DMS53 (cell line): ENCODE data around the gene CENPP.
"Not testable (repeated sequence)": the region's sequence is repeated elsewhere in the genome, so short reads cannot be mapped to it uniquely, and the experiment has no call there.

Experiments used
- DNase-seq: peaks from one replicate; lab custom pipeline; 2025; lab: John Stamatoyannopoulos, UW

The CENPP gene

DNA sequence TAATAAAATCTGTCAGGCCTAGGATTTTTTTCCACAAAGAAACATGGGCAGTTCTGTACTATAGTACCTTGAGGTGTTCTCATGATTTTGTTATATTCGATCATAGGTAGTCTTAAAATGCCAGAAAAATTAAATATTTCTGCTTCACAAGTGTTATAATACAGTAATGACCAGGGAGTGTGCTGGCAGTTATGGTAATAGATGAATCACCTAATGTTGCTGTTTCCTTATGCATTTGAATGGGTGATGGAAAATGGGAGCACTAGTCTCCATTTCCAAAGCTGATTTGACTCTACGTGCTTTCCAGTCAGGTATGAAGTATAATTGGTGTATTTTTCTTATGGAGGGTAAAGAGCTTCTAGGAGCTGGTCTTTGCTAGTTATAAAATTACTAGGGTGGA lies 54.9 kb downstream of the CENPP start:
- DNase-seq = no peak

DNA sequence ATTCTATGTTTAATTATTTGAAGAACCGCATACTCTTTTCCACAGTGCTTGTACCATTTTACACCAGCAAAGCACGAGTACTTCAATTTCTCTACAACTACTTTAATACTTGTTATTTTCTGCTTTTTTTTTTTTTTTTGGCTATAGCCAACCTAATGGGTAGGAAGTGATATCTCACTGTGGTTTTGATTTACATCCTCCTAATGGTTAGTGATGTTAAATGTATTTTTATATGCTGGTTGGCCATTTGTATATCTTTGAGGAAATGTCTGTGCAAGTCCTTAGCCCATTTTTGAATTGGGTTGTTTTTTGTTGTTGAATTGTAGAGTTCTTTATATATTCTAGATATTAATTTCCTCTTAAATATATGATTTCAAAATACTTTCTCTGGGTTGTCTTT lies 56.0 kb downstream of the CENPP start:
- no peak for DNase-seq

DNA sequence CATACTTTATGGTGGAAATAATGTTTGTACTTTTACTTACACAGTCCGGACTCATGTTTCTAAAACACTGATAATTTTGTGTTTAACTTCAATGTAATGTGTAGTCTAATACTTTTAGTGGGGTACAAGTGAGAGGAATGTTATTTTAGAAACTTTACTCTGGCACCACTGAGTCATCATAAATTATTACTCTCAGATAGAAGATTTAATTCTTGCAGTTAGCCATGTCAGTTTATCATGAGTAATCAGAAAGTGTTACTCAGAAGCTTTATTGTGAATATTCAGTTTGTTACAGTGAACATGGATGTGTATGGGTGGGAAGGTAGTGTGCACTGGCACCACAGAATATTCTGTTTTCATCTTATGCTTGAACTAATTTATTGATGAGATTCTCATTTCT lies 58.6 kb downstream of the CENPP start:
- DNase-seq = no peak

DNA sequence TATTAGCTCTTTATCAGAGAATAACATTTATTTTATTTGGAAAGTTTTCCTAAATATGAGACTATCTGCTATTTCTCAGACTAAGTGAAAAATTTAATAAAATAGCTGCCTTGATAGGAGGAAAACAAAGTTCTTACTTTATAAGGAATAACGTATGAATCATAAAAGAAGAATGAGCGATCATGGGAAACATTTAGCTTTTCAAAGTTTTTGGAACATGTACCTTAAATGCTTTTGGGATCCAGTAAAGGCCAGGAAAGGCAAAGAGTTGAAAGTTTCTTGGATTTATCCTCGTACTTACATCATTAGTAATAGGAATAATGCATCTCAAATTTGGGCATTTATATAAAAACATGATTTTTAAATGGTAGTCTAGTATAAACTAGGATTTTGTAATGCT lies 59.2 kb downstream of the CENPP start:
- DNase-seq = no peak

DNA sequence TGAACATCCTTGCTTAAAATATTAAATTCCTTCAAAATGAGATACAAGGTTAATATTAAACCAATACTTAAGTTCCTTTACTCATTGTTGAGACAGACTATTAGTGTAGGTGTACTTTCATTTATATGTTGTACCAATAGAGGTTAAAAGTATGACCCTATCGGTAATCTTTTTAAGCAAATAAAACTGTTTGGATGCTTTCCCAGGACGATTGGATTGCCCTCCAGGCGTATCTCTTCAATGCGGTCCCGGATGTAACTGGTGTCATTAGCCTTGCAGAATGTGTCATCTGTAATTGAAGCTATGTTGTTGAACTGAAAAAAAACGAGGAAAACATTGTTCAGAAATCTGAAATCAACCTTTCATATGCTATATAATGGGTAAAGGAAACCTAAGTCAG lies 59.7 kb downstream of the CENPP start:
- DNase-seq = no peak

DNA sequence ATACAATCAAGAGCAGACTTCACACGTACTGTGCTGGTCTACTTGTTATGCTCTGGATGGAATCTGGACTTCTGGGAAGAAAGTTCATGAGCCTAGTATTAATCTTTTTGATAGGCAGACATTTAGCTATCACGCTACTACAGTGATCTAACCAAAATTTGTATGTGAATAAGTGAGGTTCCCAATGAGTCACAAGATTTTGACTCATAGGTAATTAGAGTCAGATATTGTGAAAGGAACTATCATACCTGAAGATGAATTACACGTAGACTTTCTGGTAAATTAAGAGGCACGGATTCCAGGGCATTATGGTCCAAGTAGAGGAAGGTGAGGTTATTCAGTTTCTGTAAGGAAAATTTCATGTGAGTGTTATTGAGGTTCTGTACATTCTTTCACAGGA lies 60.2 kb downstream of the CENPP start:
- DNase-seq = no peak

DNA sequence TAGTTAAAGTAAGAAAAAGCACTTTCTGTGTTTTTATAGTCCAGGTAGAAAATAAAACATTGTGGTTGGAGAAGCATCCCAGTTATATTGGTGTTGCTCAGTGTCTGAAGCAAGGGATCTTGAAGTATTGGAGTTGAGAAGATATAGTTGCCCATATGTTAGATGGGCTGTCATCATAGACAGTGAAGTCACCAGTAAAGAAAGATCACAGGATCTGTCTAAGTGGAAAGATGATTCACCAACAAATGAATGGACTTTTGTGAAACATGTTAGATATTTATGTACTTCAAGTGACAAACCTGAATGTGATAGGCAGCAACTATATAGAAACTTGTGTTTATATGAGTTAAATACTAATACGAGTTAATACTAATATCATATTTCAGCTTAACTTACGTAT lies 66.9 kb downstream of the CENPP start:
- no peak for DNase-seq

DNA sequence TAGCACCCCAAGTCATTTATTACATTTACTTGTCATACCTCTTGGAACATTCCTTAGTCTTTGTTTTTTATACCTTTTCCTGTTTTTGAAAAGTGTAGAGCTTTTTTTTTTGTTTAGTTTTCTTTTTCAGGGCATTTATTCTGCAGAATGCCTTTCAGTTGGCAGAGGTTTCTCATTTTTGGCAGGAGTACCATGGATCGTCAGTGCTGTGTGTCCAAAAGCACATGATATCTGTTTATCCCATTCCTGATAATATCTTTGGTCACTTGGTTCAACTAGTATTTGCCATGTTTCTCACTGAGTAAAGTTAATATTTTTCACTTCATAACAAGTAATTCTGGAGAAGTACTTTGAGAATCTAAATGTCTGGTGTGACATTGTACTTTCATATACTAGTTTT lies 67.9 kb downstream of the CENPP start:
- DNase-seq = no peak

DNA sequence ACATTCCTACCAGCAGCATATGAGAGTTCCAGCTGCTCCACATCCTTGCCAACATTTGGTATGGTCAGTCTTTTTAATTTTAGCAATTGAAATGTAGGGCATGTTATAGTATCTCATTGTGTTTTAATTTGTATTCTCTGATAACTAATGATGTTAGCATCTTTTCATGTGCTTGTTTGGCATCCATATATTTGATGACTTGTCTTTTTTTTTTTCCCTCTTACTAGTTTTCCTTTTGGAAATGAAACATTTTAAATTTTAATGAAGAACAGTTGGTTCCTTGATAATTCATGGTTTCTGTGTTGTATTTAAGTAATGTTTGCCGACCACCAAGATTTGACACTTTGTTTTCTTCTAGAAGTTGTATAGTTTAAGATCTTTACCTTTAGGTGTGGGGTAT lies 69.9 kb downstream of the CENPP start:
- no peak for DNase-seq

DNA sequence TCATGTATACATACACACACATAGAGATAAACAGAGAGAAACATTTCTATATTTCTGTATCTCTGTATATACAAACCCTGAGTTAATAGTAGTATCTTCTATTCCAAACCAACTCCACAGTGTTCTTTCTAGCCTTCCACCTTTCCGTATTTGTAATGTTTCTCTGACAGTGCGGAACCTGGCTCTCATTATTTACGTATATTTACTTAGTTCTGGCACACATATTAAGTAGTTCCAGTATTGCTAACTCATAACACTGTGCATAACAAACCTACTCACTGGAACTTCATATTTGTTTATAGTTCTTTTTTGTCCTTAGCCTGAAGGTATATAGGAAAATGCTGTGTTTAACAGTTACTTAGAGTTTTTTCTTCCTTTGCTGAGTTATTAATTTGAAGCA lies 72.1 kb downstream of the CENPP start:
- DNase-seq = no peak

DNA sequence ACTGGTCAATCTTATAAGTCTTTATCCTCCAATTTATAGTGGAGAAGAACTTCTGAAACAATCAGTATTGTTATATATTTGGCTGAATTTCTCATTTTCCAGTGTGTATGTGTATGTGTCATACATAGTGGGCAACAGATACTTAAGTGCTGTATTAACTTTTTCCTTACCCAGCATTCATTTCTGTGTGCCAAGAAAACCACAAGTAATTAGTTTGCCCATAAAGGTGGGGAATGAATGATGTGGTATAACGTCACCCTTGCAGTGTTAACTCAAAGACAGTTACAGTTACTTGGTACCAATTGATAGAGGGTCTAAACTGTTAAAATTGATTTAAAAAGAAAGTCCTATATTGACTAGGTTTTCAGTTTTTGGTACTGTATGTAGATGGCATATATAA lies 76.6 kb downstream of the CENPP start:
- no peak for DNase-seq

DNA sequence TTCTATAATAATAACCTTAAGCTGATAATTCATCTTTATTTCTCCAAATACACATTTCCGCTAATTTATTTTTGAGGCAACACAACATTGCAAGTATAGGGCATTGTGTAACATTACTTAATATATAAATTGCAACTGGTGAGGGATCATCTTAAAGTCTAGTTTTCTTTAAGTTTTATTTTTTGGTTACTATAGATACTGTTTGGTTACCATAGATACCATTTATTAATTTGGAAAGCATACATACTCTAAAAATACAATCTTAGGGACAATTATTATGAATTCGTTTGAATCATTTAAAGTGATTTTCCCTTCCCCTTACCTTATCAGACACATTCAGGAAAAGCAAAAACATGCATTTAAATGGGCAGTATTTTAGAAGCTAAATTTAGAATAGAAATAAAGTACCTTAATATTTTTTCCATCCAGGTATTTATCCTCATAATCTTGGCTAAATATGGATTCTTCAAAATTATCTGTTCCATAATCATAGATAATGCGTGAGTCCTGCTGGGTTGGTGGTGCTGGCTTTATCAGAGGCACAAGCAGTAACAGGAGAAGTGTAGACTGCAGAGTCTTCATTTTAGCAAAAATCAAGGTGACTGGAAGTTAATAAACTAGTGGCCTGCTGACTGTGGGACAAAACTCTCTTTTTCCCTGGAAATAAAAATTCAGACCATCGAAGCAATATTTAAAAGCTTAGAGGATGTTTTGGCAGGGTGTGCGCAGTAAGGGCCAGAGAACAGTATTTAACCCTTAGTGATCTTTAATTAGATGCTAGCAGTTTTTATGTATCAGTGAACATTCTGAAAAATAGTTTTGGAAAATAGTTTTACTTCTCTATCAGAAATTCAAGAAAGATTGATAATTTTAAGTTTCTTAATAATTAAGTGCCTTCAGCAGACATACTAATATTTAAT lies 77.3 kb downstream of the CENPP start:
- DNase-seq = no peak

DNA sequence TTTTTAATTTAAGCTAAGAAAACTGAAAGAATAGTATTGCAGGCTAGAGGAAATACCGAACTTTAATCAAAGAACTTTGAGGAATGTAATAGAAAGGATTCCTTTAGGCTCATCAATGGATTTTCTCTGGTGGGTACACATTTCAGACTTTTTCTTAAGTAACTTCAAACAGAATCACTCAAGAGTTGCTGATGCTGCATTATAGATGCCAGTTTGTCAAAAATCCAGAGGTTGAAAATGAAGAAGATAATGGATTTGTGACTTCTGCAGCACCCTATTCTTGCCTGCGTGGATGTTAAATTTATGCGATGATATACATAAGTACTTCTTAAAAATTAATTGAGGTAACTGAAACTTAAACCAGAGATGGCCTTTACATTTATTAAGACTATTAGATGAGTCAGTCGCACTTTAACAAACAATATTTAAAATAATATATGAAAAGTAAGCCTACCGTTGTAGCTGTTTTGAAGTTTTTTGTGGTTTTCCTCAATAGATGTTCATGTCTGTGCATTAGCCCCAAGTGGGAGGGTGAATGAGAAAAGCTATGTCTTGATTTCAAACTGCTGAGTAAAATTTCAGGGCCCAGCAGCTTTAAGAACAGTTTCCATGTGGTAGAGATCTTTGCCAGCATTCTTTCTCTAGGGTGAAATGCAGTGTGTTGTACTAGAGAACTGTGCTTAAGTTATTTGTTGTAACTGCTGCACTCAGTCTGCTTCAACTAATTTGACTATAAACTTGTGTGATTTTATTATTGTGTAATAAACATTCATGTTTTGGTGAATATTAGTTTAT lies 78.5 kb downstream of the CENPP start, which contains the start of gene OGN:
OGN (minus strand) TSS at position 537 of the 795 bp plus-strand sequence. CDS start 1,171 bp downstream, outside the sequence.
- DNase-seq = no peak

DNA sequence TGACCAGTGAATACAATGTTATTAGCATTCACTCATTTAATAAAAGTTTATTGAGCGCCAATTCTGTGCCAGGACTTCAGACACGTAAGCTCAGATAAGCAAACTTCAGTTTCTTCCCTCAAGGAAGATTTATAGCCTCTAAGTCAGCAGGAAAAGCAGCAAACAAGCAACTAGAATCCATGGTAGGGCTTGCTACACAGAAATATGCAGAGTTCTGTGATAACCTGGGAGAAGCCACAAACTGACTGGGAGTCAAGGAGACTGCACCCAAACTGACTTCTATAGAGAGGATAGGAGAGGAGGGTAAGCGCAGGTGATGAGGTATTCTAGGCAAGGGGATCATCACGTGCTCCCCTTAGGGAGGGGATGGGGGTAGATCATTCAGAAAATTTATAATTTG lies 80.1 kb downstream of the CENPP start:
- no peak for DNase-seq

DNA sequence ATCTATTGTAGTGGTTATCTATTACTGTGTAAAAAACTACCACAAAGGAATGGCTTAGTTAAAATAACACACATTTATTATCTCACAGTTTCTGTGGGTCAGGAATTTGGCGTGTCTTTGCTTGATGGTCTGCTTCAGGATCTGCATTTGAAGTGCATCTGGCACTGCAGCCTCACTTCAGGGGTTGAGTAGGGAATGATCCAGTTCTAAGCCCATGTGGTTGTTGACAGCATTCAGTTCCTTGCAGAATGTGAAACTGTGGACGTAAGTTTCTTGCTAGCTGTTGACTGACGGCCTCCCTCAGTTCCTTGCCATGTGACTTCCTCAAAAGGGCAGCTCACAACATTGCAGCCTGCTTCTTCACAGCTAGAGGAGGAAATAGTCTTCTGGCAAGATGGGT lies 80.7 kb downstream of the CENPP start:
- no peak for DNase-seq

DNA sequence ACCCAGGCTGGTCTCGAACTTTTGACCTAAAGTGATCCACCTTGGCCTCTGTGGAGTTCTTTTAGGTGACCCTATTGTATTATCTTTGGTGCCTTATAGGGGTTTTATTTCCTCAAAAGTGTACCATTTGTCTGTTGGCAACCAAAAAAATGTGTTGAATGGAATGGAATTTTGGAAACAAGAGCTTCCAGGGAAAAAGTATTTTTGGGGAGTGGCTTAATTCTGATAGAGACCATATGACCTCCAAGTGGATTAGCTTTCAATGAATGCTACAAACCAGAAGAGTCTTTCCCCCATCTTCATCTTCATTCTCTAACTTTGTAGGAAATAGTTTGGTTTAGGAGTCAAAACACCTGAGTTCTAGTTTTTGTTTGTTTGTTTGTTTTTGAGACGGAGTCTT lies 82.1 kb downstream of the CENPP start:
- DNase-seq = no peak

DNA sequence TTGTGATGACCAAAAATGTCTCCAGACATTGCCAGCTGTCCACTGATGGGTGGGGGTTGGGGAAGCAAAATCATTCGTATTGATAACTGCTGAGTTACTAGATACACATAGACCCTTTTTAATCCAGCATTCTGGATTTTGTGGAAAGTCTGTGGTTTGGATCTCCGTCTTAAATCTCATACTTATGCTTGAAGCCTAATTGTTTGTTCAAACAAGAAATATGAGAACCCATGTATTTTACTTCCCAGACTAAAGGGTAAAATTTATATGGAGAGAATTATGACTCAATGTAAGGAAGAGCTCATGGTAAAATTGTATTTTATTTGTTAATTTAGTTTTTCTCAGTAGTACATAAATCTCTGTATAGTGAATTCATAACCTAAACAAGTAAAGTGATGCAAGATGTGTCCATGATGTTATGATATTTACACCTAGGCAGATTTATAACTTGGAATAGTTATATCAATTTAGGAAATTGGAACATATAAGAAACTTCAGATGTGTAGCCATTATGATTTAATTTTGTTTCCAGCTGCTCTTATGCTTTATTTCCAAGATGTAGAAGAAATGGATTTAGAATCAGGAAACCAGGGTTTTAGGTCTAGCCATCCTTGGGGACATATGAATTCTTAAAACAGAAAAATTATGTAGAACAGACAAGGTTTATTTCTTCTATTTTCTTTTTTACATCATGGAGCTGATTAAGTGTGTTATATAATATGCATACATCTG lies 83.2 kb downstream of the CENPP start:
- DNase-seq = no peak

DNA sequence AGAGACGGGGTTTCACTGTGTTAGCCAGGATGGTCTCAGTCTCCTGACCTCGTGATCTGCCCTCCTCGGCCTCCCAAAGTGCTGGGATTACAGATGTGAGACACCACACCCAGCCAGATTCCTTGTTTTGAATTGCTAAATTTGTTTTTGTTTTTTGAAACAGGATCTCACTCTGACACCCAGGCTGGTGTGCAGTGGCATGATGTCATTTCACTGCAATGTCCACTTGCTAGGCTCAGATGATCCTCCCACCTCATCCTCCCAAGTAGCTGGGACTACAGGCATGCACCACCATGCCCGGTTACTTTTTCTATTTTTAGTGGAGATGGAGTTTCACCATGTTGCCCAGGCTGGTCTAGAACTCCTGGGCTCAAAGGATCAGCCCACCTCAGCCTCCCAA lies 85.4 kb downstream of the CENPP start:
- not testable (repeated sequence) for DNase-seq

DNA sequence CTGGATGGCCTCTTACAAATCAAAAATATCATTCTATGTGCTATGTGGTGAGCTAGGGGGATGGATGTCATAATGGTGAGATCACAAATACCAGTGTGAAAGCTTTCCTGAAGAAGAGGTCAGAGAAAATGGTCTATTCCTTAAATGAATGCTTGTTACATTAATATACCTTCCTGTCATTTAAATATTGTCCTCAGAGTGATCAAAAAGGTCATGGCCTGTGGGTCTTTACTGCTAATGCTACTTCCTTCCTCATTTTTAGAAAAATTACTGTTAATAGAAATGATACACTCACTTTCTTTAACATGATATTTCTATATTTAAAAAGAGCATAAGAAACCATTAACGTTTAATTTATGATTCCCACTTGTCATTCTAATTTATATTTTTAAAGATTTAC lies 88.8 kb downstream of the CENPP start:
- DNase-seq = no peak

DNA sequence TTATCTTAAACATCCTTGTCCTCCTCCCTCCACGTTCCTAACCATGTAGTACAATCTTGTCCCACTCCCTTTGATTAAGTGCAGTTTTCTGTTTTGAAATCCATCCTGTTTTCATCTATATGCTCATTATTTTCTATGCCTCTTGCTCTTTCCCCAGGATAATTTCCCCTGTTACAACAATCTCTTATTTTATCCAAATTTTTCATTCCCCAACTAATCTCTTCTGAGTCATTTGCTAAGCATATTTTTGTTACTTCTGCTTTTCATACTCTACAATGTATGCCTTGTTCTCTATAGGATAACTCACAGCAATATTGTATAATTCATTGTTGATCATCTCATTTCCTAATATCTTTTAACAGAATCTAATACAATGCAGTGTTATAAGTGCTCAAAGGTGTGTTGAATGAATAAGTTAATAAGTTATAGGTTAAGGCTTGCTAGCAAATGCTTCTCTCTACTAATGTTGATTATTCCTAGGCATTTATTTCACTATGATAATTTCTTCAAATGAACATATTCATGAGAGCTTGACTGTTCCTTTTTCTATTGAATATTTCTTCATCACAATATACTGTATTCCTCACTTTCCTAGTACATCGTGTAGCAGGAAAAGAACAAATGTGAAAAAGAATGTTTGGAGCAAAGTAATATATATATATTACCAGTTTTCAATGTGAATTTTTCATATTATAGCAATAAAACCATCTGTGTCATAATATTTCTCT lies 97.0 kb downstream of the CENPP start:
- DNase-seq = no peak

DNA sequence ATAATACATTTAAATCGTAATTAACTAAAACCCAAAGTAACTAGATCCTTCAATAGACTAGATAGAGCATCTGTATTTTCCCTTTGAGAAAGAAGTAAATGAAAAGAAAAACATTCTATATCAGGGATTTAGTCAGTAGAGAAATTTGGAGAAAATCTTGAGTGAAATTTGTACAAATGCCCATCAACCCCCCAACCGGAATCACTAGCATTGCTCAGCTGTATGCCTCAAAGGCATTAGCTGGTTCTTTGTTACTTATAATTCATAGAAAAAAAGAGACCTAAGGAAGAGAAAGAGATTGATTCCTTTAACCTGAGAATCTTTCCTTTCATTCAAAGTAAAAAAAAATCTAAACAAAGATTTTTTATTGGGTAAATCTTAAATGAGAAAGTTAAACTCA lies 97.9 kb downstream of the CENPP start:
- DNase-seq = no peak

DNA sequence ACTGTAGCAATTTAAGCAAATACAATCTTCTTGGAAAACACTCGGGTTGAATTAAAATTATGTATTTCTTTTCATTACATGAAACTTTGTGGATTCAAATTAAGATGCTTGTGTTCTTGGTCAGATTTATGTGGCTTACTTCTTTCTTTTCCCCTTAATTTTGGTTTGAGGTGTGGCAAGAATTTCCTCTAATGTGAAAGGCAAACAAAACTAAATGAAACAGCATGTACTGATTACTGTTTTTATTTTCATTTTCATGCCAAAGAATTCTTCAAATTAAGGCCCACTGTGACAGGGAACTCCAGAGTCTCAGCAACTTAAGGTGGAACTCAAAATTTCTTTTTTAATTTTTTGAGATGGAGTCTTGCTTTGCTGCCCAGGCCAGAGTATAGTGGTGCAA lies 98.6 kb downstream of the CENPP start, which contains the start of gene OMD:
OMD (minus strand) TSS at position 132 of the 400 bp plus-strand sequence. CDS start 6,913 bp downstream, outside the sequence.
- no peak for DNase-seq
